ENCODE measurements around the gene HOXB8.

Gene HOXB8

DNA sequence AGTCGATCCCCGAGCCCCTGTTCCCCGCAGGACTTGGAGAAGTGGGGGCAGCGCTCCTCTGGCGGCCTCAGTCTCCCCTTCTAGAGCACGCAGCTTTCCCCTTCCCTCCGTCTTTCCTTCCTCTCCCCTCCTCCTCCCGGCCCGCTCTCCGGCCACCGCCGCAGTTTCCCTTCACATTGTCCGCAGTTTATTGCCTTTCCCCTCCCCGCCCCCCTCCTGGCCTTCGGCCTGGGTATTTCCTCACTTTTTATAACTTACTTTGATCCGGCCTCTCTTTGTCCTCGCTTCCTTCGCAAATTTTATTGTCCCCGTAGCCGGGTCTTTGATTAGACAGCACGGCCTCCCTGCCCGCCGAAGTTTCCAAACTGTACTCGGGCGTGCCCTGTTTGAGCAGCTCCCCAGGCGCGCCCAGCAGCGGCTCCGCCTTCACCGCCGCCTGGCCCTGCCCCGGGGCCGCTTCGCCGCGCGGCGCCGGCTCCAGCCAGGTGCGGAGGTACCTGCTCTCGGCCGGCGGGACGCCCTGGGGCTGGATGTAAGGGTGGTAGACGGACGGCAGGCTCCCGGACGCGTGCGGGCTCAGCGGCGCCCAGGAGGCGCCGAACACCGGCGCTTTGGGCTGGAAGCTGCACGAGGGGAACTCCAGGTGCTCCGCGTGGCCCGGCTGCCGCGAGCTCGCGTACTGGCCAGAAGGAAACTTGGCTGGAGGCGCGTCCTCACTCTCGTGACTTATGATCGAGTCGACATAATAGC lies 10.6 kb upstream of the HOXB8 start:
- no peak for TF ChIP-seq SIN3A (IDR thresholded peaks at IDR 0.05; ENCODE audit: borderline replicate concordance, insufficient read depth, low read length)
- no peak for TF ChIP-seq TAF1 (IDR thresholded peaks at IDR 0.05; ENCODE audit: borderline replicate concordance, insufficient read depth, low read length)
- no peak for TF ChIP-seq FOXP2 (optimal IDR thresholded peaks at IDR 0.05; ENCODE audit: borderline replicate concordance, extremely low read depth, extremely low read length, insufficient read depth)
- TF ChIP-seq, protein P1, sequence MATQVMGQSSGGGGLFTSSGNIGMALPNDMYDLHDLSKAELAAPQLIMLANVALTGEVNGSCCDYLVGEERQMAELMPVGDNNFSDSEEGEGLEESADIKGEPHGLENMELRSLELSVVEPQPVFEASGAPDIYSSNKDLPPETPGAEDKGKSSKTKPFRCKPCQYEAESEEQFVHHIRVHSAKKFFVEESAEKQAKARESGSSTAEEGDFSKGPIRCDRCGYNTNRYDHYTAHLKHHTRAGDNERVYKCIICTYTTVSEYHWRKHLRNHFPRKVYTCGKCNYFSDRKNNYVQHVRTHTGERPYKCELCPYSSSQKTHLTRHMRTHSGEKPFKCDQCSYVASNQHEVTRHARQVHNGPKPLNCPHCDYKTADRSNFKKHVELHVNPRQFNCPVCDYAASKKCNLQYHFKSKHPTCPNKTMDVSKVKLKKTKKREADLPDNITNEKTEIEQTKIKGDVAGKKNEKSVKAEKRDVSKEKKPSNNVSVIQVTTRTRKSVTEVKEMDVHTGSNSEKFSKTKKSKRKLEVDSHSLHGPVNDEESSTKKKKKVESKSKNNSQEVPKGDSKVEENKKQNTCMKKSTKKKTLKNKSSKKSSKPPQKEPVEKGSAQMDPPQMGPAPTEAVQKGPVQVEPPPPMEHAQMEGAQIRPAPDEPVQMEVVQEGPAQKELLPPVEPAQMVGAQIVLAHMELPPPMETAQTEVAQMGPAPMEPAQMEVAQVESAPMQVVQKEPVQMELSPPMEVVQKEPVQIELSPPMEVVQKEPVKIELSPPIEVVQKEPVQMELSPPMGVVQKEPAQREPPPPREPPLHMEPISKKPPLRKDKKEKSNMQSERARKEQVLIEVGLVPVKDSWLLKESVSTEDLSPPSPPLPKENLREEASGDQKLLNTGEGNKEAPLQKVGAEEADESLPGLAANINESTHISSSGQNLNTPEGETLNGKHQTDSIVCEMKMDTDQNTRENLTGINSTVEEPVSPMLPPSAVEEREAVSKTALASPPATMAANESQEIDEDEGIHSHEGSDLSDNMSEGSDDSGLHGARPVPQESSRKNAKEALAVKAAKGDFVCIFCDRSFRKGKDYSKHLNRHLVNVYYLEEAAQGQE (IDR thresholded peaks at IDR 0.05; ENCODE audit: insufficient read depth in 1 of 2, low read depth in 2 of 2, low read length in 2 of 2) = no peak
- no peak for TF ChIP-seq POLR2AphosphoS5 (IDR thresholded peaks at IDR 0.05; ENCODE audit: low read depth, low read length)

- TF ChIP-seq TAF1 (IDR thresholded peaks at IDR 0.05; ENCODE audit: borderline replicate concordance, insufficient read depth, low read length) = no peak
- no peak for TF ChIP-seq FOXP2 (optimal IDR thresholded peaks at IDR 0.05; ENCODE audit: borderline replicate concordance, extremely low read depth, extremely low read length, insufficient read depth)
- no peak for TF ChIP-seq SIN3A (IDR thresholded peaks at IDR 0.05; ENCODE audit: borderline replicate concordance, insufficient read depth, low read length)
- TF ChIP-seq POLR2AphosphoS5 (IDR thresholded peaks at IDR 0.05; ENCODE audit: low read depth, low read length) = no peak
- TF ChIP-seq, protein P1 (IDR thresholded peaks at IDR 0.05; ENCODE audit: insufficient read depth in 1 of 2, low read depth in 2 of 2, low read length in 2 of 2) = no peak
Observed at GRCh38 chr17:48624544-48625494, 9.7 kb upstream of the HOXB8 start.

- TF ChIP-seq, protein P1 (IDR thresholded peaks at IDR 0.05; ENCODE audit: insufficient read depth in 1 of 2, low read depth in 2 of 2, low read length in 2 of 2) = no peak
- no peak for TF ChIP-seq TAF1 (IDR thresholded peaks at IDR 0.05; ENCODE audit: borderline replicate concordance, insufficient read depth, low read length)
- TF ChIP-seq FOXP2 (optimal IDR thresholded peaks at IDR 0.05; ENCODE audit: borderline replicate concordance, extremely low read depth, extremely low read length, insufficient read depth) = no peak
Observed at GRCh38 chr17:48624118-48624517, 9.0 kb upstream of the HOXB8 start.

DNA sequence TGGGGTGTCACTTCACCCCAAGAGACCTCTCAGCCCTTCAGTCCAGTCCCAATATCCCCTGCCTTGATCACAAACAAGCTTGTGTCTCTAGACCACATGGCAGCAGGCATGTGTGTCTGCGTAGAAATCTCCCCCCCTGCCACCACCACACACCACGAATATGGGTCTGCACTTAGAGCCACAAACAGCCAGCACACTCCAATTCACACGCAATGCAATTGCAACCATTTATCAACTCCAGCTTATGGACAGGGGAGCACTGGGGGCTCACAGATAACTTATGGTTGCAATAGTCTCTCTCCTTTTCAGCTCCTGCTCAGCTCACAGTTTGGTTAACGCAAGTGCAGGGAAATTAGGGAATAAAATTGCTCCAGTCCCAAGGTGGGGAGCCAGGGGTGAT lies 8.5 kb upstream of the HOXB8 start:
- TF ChIP-seq FOXP2 (optimal IDR thresholded peaks at IDR 0.05; ENCODE audit: borderline replicate concordance, extremely low read depth, extremely low read length, insufficient read depth) (no peak), SIN3A (IDR thresholded peaks at IDR 0.05; ENCODE audit: borderline replicate concordance, insufficient read depth, low read length) (no peak), TAF1 (IDR thresholded peaks at IDR 0.05; ENCODE audit: borderline replicate concordance, insufficient read depth, low read length) (no peak)

- TF ChIP-seq SIN3A (IDR thresholded peaks at IDR 0.05; ENCODE audit: borderline replicate concordance, insufficient read depth, low read length) (no peak), POLR2AphosphoS5 (IDR thresholded peaks at IDR 0.05; ENCODE audit: low read depth, low read length) (no peak), TAF1 (IDR thresholded peaks at IDR 0.05; ENCODE audit: borderline replicate concordance, insufficient read depth, low read length) (no peak), FOXP2 (optimal IDR thresholded peaks at IDR 0.05; ENCODE audit: borderline replicate concordance, extremely low read depth, extremely low read length, insufficient read depth) (no peak)
- TF ChIP-seq, protein P1 (IDR thresholded peaks at IDR 0.05; ENCODE audit: insufficient read depth in 1 of 2, low read depth in 2 of 2, low read length in 2 of 2) = no peak
Observed at GRCh38 chr17:48622857-48623256, 7.8 kb upstream of the HOXB8 start.
